ENCODE results near the gene PITPNM1.
"Not testable (repeated sequence)": the region's sequence is repeated elsewhere in the genome, so short reads cannot be mapped to it uniquely, and the experiment has no call there.

PITPNM1 gene

GRCh38 chr11:67483831-67484665, 21.1 kb downstream of the PITPNM1 start:
- no peak for TF ChIP-seq CTCF (IDR thresholded peaks at IDR 0.05; ENCODE audit: low read depth, low read length)
- in situ Hi-C loops (cut with HindIII; ENCODE audit: low sequenced_read_pairs): no loop called here
- H3K4me3 ChIP-seq (ENCODE audit: low read depth, low read length): peak overlapping the region; percentile 45
- no peak for DNase-seq (ENCODE audit: low read depth, low spot score)

- peak; percentile 98 for DNase-seq (ENCODE audit: low read depth, low spot score)
- in situ Hi-C loops (cut with HindIII; ENCODE audit: low sequenced_read_pairs): no loop called here
- no peak for TF ChIP-seq CTCF (IDR thresholded peaks at IDR 0.05; ENCODE audit: low read depth, low read length)
- H3K4me3 ChIP-seq (ENCODE audit: low read depth, low read length): peak within 1 kb of the TSS; percentile 45
Observed at GRCh38 chr11:67482827-67483798, 22.1 kb downstream of the PITPNM1 start, which contains the start of gene AIP. TSS of gene AIP (plus strand) at chr11:67483026. CDS start at chr11:67483159, 133 bp downstream.

- in situ Hi-C loops (cut with HindIII; ENCODE audit: low sequenced_read_pairs): no loop called here
- DNase-seq (ENCODE audit: low read depth, low spot score): no peak
- no peak for TF ChIP-seq CTCF (IDR thresholded peaks at IDR 0.05; ENCODE audit: low read depth, low read length)
- peak overlapping the region; percentile 45 for H3K4me3 ChIP-seq (ENCODE audit: low read depth, low read length)
Observed at GRCh38 chr11:67482275-67482826, 22.8 kb downstream of the PITPNM1 start.

- DNase-seq (ENCODE audit: low read depth, low spot score); in situ Hi-C loops (cut with HindIII; ENCODE audit: low sequenced_read_pairs); H3K4me3 ChIP-seq (ENCODE audit: low read depth, low read length): not testable (repeated sequence)
Observed at GRCh38 chr11:67477344-67478050, 27.7 kb downstream of the PITPNM1 start.

GRCh38 chr11:67476692-67477091, 28.5 kb downstream of the PITPNM1 start:
- in situ Hi-C loops (cut with HindIII; ENCODE audit: low sequenced_read_pairs); H3K4me3 ChIP-seq (ENCODE audit: low read depth, low read length); DNase-seq (ENCODE audit: low read depth, low spot score): not testable (repeated sequence)

- no peak for DNase-seq (ENCODE audit: low read depth, low spot score)
- in situ Hi-C loops (cut with HindIII; ENCODE audit: low sequenced_read_pairs): no loop called here
- no peak for TF ChIP-seq CTCF (IDR thresholded peaks at IDR 0.05; ENCODE audit: low read depth, low read length)
- no peak overlapping the region for H3K4me3 ChIP-seq (ENCODE audit: low read depth, low read length)
Observed at GRCh38 chr11:67472882-67473281, 32.3 kb downstream of the PITPNM1 start.
